Omental fat pad (tissue), 4 donors: Measurements from ENCODE around the gene TRAPPC14. TPM values are rescaled to one million over a fixed set of nuclear protein-coding genes. Genes with fewer than 3 reads are reported as not detected.
"Not testable (repeated sequence)": the region's sequence is repeated elsewhere in the genome, so short reads cannot be mapped to it uniquely, and the experiment has no call there.

Experiments
- ATAC-seq: fragments of 150-250 bp; one replicate; pipeline ENCODE4 v1.9.1; 2016; ENCODE audit warnings: mild to moderate bottlenecking, moderate library complexity; ENCODE audit not compliant: low FRiP score
- DNase-seq: peaks from one replicate; pipeline ENCODE4 v3.0.0-alpha.2; 2019; ENCODE audit warnings: low spot score
- total RNA-seq, 4 donors: library from RNA; depleted of rRNA; stranded (reverse); fragments of >200 nt; gene quantifications; one replicate each; pipeline ENCODE4 v1.1.0, GENCODE V29; 2016
- TF ChIP-seq, protein P1 (sequence below), 3 donors: fragments of 450-650 bp; IDR thresholded peaks; one replicate each; pipeline ENCODE4 v1.5.1; 2016 to 2017; ENCODE audit warnings: antibody characterized with exemption in 3 of 3, mild to moderate bottlenecking in 3 of 3, moderate library complexity in 2 of 3

The TRAPPC14 gene
- total RNA-seq, 4 donors from 2014 or later: 5.7 to 13.2 (median 10.6) TPM

DNA sequence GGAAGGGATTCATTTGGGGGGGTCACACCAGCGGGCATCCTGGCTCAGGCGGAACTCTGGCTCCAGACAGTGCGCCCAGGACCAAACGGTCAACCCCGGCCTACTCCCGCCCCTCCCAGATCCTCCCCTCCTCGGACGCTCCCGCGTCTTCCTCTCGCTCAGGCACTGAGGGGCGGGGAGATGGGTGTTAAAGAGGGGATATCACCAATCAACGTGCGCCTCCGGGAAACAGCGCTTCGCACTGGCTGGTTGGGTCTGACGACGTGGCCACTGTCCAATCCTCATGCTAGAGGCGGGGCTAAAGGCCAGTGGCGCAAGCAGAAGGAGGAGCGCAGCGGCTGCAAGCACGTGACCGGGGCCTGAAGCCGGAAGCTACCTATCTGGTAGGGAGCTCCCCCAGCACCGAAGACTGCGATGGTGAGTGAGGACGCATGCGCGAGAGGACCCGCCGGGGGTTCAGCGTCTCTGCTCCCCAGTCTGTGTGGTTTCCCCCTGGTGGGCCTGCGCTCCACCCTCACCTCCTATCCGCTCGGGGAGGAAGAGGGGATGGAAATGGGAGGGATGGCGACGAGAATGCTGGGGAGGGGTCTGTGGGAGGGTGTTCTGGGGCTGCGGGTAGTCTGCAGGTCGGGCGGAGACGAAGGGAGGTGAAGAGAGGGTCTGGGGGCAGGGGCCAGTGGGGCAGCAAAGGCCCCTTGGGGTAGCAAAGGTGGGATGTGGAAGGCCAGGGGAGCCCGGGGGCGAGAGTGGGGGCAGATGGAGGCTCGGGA is 9.8 kb downstream of the TRAPPC14 start, which contains the start of gene LAMTOR4:
Gene LAMTOR4, plus strand, starts transcription at position 360 of the 770 bp plus-strand sequence. Its CDS starts 55 bp downstream, at position 415.
- peak; percentile 93 for DNase-seq
- TF ChIP-seq, protein P1, sequence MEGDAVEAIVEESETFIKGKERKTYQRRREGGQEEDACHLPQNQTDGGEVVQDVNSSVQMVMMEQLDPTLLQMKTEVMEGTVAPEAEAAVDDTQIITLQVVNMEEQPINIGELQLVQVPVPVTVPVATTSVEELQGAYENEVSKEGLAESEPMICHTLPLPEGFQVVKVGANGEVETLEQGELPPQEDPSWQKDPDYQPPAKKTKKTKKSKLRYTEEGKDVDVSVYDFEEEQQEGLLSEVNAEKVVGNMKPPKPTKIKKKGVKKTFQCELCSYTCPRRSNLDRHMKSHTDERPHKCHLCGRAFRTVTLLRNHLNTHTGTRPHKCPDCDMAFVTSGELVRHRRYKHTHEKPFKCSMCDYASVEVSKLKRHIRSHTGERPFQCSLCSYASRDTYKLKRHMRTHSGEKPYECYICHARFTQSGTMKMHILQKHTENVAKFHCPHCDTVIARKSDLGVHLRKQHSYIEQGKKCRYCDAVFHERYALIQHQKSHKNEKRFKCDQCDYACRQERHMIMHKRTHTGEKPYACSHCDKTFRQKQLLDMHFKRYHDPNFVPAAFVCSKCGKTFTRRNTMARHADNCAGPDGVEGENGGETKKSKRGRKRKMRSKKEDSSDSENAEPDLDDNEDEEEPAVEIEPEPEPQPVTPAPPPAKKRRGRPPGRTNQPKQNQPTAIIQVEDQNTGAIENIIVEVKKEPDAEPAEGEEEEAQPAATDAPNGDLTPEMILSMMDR (IDR thresholded peaks at IDR 0.05): no peak
- ATAC-seq: peak; percentile 99

DNA sequence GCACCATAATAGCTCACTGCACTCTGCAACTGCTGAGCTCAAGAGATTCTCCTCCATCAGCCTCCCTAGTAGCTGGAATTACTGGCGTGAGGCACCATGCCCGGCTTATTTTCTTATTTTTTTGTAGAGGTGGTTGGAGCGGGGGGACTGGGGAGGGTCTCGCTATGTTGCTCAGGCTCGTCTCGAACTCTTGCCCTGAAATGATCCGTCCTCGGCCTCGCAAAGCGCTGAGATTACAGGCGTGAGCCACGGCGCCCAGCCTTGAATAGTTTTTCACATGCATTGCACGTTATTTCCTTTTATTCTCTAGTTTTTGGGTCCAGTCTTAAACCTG is 10.3 kb downstream of the TRAPPC14 start:
- no peak for ATAC-seq
- no peak for DNase-seq

DNA sequence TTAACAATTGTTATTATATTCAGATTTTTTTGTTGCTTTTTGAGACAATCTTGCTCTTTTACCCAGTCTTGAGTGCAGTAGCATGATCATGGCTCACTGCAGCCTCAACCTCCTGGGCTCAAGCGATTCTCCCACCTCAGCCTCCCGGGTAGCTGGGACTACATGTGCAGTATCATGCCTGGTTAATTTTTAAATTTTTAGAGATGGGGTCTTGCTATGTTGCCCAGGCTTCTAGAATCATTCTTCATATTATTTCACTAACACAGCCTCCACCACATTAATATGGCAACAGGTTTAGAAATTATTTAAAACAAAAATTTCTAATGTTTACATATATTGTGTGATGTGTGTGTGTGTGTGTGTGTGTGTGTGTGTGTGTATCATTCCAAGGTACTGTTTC is 11.2 kb downstream of the TRAPPC14 start:
- DNase-seq (no peak), ATAC-seq (no peak)
- TF ChIP-seq, protein P1 (IDR thresholded peaks at IDR 0.05): no peak

More for the DNA sequence above, 10.3 kb downstream of the TRAPPC14 start:
- TF ChIP-seq, protein P1 (IDR thresholded peaks at IDR 0.05): no peak

DNA sequence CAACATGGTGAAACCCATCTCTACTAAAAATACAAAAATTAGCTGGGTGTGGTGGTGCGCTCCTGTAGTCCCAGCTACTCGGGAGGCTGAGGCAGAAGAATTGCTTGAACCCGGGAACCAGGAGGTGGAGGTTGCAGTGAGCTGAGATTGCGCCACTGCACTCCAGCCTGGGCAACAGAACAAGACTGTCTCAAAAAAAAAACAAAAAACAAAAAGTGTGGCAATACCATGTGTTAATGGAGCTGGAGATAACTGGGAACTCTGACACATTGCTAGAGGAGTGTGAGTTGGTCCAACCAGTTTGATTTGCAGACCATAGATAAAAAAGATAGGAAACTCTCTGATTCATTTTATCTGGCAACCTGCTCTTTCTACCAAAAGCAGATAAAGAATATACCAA is 12.2 kb downstream of the TRAPPC14 start:
- ATAC-seq: peak; percentile 55

DNA sequence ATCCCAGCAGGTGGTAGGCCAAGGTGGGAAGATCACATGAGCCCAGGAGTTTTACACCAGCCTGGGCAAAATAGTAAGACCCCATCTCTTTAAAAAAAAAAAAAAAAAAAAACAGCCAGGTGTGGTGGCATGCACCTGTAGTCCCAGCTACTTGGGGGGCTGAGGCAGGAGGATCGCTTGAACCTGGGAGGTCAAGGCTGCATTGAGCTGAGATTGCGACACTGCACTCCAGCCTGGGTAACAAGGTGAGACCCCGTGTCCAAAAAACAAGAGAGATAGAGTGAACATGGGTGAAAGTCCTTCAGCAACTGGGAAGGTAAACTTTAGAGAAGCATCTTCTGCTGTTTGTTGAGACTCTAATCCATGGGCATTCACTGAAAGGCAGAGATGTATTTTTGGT is 16.1 kb downstream of the TRAPPC14 start:
- TF ChIP-seq, protein P1 (IDR thresholded peaks at IDR 0.05): no peak
- ATAC-seq: no peak
- no peak for DNase-seq

More for the DNA sequence above, 12.2 kb downstream of the TRAPPC14 start:
- DNase-seq: not testable (repeated sequence)

DNA sequence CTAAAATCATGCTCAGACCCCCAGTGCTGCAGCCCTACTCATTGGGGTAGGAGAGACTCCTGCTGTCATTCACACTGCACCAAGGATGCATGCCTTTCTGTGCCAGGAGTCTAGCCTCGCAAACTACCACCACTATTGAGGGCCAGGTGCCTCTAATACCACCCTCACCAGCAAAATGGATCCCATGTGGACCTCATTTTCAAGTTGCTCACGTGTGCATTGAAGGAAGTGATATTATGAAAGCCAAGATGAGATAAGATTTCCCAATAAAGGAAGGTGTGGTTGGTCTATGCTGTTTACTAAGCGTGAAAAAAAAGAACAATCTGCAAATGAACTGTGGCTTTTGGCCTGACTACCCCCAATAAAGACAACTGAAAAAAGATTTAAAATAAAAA is 17.0 kb downstream of the TRAPPC14 start:
- DNase-seq (no peak), ATAC-seq (no peak)
- TF ChIP-seq, protein P1 (IDR thresholded peaks at IDR 0.05): no peak

DNA sequence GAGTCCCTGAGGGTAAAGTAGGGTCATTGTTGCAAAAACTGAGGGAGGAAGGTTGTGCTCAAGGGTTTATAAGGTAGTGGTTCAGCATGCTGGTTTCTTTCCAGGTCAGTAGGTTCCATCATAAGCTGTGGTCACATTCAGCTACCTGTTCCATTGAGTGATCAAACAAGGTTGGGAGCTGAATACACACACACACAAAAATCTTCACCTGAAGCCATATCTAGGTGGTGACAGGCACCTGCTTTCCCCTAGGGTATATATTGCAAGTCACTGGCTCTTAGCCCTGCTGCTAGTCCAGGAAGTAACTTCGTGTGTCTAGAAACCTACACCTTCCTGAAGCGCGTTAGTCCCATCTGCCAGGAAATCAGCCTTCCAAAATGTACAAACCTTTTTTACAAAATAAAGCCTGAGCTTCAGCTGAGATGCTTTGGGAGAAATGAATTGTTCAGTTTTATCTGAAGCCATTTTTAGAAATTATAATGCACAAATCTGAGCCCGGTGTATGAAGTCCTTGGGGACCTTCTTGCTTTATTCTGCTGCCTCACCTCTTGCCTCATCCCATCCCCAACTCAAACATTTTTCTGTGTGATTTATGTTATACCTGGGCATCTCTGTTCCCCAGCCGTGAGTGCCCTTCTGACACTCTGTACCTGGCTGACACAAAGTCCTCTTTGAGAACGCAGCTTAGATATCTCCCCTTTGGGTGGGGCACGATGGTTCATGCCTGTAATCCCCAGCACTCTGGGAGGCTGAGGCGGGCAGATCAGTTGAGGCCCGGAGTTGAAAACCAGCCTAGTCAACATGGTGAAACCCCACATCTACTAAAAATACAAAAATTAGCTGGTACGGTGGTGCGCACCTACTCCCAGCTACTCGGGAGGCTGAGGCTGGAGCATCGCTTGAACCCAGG is 20.4 kb downstream of the TRAPPC14 start:
- DNase-seq (no peak), ATAC-seq (no peak)
- TF ChIP-seq, protein P1 (IDR thresholded peaks at IDR 0.05): no peak
